ENCODE results near the gene KIAA1328. TPM values are rescaled to one million over a fixed set of nuclear protein-coding genes. Genes with fewer than 3 reads are reported as not detected.

The KIAA1328 gene
- polyA plus RNA-seq, 2 of the 4 experiments (the other 2 are of a cell fraction): 1.7 to 3.9 TPM

DNA sequence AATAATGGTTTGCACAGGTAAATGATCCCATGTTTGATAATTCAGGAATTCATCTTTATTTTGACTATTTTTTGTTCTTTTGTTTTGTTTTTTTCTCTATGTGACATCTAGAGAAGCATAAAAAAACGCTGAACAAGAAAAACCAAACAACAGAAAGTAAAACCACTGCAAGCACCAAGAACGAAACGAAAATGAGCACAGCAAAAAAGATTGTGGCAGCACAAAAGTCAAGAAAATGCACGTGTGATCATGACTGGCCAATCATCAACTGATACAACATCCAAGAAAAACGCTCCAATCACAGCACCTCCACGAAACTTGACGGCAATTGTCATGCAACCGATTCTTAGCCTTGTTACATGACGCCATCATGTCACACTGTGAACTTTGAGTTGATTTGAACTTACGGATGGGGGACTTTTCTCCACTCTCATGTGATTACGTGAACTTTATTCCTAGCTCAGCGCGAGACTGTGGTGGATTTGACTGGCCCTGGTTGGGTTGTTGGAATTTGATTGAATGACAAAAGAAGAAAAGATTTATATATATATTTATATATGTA, 417.9 kb downstream of the KIAA1328 start:
- CTCF ChIA-PET: no interaction called here

GRCh38 chr18:37247497-37248161, 418.7 kb downstream of the KIAA1328 start:
- ChIA-PET CTCF (no interaction called here), POLR2A (no interaction called here)
- H3K4me3 ChIP-seq: no peak overlapping the region
- ATAC-seq: no peak
- H3K4me1 ChIP-seq: no peaks in the 10 kb centered on the region
- 71% methylated on average over 10 of the region's 10 CpGs for WGBS (ENCODE audit: missing lambda C conversion rate)
- H3K27ac ChIP-seq: no peak overlapping the region
- no peak for DNase-seq (ENCODE audit: low read depth in 1 of 2, low spot score in 1 of 2)
- no peak overlapping the region for H3K4me2 ChIP-seq
- TF ChIP-seq SREBF2 (IDR thresholded peaks at IDR 0.05) (no peak), MAX (IDR thresholded peaks at IDR 0.05) (no peak), BCL3 (IDR thresholded peaks at IDR 0.05) (no peak), NR3C1 (IDR thresholded peaks at IDR 0.05) (no peak), HMGXB4 (CRISPR knock-in tag; IDR thresholded peaks at IDR 0.05; ENCODE audit: borderline replicate concordance) (no peak)
- H3K9me3 ChIP-seq: no peaks in the 10 kb centered on the region
- no peak for FAIRE-seq

More for the DNA sequence above, 417.9 kb downstream of the KIAA1328 start:
- POLR2A ChIA-PET: no interaction called here
- no peaks in the 10 kb centered on the region for H3K9me3 ChIP-seq
- no peak for FAIRE-seq
- no peak for DNase-seq (ENCODE audit: low read depth in 1 of 2, low spot score in 1 of 2)
- no peak for ATAC-seq
- no peak overlapping the region for H3K4me3 ChIP-seq
- H3K4me1 ChIP-seq: no peaks in the 10 kb centered on the region
- H3K4me2 ChIP-seq: no peak overlapping the region
- no peak overlapping the region for H3K27ac ChIP-seq
- WGBS (ENCODE audit: missing lambda C conversion rate): 74% methylated on average over 13 of the region's 13 CpGs
- TF ChIP-seq MAX (IDR thresholded peaks at IDR 0.05): no peak
- TF ChIP-seq BCL3 (IDR thresholded peaks at IDR 0.05): no peak
- no peak for TF ChIP-seq KDM1A (IDR thresholded peaks at IDR 0.05; ENCODE audit: low read depth)
- no peak for TF ChIP-seq ZSCAN20 (CRISPR knock-in tag; IDR thresholded peaks at IDR 0.05)
- no peak for TF ChIP-seq FOSL2 (IDR thresholded peaks at IDR 0.05)
- no peak for TF ChIP-seq FOSL2 (CRISPR knock-in tag; IDR thresholded peaks at IDR 0.05)
- no peak for TF ChIP-seq REST (IDR thresholded peaks at IDR 0.05)

- no peak overlapping the region for H3K4me3 ChIP-seq
- H3K4me1 ChIP-seq: no peaks in the 10 kb centered on the region
- ATAC-seq: no peak
- CTCF ChIA-PET: no interaction called here
- POLR2A ChIA-PET: no interaction called here
- DNase-seq (ENCODE audit: low read depth in 1 of 2, low spot score in 1 of 2): no peak
- H3K9me3 ChIP-seq: no peaks in the 10 kb centered on the region
- no peak overlapping the region for H3K27ac ChIP-seq
- FAIRE-seq: no peak
- no peak overlapping the region for H3K4me2 ChIP-seq
- no peak for TF ChIP-seq PHF8 (IDR thresholded peaks at IDR 0.05; ENCODE audit: borderline replicate concordance, low read depth)
- TF ChIP-seq FOSB (CRISPR knock-in tag; IDR thresholded peaks at IDR 0.05): no peak
- no peak for TF ChIP-seq CHD2 (IDR thresholded peaks at IDR 0.05; ENCODE audit: low read length, partially characterized antibody)
- no peak for TF ChIP-seq CBX8 (IDR thresholded peaks at IDR 0.05)
- no peak for TF ChIP-seq CHD4 (IDR thresholded peaks at IDR 0.05; ENCODE audit: borderline replicate concordance)
- TF ChIP-seq ELK1 (IDR thresholded peaks at IDR 0.05; ENCODE audit: low read depth, low read length): no peak
- no peak for TF ChIP-seq SMC3 (IDR thresholded peaks at IDR 0.05)
- no peak for TF ChIP-seq RAD21 (conservative IDR thresholded peaks at IDR 0.05 in 1 of 2, IDR thresholded peaks at IDR 0.05 in 1 of 2)
- no peak for TF ChIP-seq CEBPB (IDR thresholded peaks at IDR 0.05)
- TF ChIP-seq EHMT2 (IDR thresholded peaks at IDR 0.05; ENCODE audit: low read depth): no peak
- no peak for TF ChIP-seq BHLHE40 (IDR thresholded peaks at IDR 0.05; ENCODE audit: low read depth, low read length)
- TF ChIP-seq ZC3H11A (IDR thresholded peaks at IDR 0.05): no peak
- TF ChIP-seq KDM5A (IDR thresholded peaks at IDR 0.05): no peak
- WGBS (ENCODE audit: missing lambda C conversion rate): 97% methylated on average over 5 of the region's 5 CpGs
Measured at GRCh38 chr18:37248281-37248680, 419.4 kb downstream of the KIAA1328 start.
